Measurements from ENCODE around the gene KCNA1. TPM values are rescaled to one million over a fixed set of nuclear protein-coding genes. Genes with fewer than 3 reads are reported as not detected.
"Not testable (repeated sequence)": the region's sequence is repeated elsewhere in the genome, so short reads cannot be mapped to it uniquely, and the experiment has no call there.

The KCNA1 gene
- 5.2 TPM for total RNA-seq

DNA sequence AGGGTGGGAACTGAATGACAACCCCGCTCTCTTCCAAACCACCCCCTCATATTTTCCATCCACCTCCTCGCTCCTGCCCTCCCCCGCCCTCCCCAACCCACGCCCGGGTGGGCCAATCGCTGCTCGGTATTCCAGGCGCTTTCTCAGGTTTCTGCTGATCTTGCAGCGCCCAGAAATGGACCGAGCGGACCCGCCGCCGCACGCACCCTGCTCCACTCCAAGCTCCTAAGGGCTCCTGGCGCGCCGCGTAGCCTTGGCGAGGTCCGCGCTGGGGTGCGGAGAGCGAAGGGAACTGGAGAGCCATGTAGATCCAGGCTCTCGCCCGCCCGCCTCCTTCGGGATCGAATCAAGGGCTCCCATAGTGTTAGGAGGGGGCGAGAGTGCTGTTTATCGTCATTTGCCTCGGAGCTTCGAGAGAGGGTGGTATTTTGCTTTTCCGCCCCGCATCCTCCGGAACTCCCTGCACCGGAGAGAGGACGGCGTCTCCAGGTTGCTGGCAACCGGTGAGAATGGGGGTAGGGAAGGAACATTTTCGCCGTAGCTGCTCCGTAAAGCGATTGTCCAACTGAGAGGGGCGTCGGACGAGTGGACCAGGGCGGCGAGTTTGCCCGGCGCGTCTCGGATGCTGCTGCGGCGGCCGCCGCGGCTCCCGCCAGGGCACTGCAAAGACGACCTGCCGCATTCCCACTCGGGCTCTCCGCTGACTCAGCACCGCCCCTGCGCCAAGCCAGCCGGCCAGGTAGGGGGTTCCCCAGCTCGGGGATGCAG lies at the start of gene KCNA1:
KCNA1 (plus strand) TSS at position 172 of the 768 bp plus-strand sequence. CDS start 1,474 bp downstream, outside the sequence.
- ATAC-seq = peak; percentile 64
- intact Hi-C loops (cut with DNase I) = no loop called here
- peak; percentile 52 for DNase-seq (ENCODE audit: low spot score)

DNA sequence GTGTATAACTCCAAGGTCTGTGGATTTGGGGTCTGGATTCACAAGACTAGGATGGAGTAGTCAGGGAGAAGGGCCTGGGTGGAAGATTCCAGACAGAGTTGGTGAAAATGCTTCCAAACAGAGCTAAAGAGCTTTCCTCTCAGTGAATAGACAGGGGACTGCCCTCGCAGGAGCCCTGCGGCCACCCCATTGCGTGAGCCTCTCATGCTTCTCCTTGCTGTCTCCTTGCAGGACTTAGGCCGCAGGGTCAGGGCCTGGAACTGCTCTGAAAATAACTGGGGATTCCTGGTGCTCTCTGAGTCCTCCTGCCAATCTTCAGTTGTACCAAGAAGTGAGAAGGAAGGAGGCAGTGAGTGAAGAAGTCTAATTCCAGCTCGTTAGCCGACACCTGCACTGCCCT lies 49.0 kb upstream of the KCNA1 start:
- intact Hi-C loops (cut with DNase I) = no loop called here
- no peak for ATAC-seq
- DNase-seq (ENCODE audit: low spot score) = no peak

DNA sequence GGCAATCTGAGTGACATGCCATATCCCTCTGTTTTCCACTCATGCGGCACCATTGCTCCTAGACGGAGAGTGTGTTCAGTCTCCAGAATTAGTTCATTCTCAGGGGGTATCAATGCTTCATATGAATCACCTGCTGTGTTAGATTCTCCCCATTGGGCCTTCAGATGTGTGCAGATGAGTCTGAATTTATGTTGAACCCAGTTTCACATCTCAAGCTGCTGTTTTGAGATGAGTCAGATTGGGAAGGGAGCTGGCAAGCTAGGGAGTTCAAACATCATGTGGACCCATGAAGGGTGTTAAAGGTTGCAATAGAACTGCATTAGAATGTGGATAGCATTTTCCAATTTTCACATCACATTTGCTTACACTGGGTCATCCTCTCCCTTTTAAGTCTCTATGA lies 46.9 kb upstream of the KCNA1 start:
- intact Hi-C loops (cut with DNase I) = no loop called here
- no peak for DNase-seq (ENCODE audit: low spot score)
- no peak for ATAC-seq

DNA sequence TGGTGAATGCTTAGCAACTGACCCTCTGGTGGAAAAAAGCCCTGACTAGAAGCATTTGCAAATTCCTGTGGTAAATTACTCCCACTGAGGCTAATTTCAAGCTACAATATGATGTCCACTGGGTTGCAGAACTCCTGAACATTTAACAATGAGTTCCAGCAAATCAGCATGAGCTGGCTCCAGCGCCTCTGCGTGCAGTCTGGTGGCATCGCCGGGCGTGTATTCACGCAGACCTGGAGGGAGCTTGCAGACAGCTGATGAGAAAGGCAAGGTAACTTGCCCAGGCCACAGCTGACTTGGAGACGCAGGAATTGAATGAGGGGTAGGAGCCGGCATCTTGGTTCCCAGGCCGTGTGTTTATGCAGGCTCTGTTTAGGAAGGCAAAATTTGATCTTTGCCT lies 45.1 kb upstream of the KCNA1 start:
- intact Hi-C loops (cut with DNase I) = no loop called here
- no peak for DNase-seq (ENCODE audit: low spot score)
- no peak for ATAC-seq

DNA sequence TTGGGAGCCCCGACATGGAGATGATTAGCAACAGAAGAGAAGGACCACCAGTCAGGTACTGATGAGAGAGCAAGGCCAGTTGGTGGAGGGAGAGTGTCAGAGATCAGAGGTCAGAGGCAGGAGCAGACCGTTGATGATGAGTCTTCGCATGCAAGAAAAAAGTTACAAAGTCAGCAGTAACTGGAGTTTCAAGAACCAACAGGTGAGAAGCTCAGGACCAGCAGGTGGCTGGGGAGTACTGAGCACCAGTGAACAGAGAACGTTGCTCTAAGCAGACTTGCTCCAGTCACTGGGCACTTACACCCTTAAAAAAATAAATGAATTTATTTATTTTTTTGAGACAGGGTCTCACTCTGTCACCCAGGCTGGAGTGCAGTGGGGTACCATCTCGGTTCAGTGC lies 44.5 kb upstream of the KCNA1 start:
- intact Hi-C loops (cut with DNase I) = no loop called here

DNA sequence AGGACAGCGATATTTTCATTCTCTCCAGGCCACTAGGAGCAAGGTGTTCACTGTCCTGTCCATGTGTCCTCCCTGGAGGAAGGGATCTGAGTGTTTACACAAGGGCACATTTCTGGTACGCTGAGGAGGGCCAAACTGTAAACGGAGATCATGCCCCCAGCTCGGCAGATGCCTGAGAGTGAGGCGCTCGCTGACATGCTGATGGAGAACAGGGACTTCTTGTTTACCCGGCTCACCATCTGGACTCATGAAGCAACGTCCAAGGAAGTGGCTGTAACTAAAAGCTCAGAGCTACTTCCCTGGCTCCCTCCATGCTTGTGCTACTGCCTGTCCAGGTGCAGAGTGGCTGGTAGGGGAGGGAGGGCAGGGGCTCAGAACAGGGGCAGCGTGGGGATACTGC lies 43.4 kb upstream of the KCNA1 start:
- intact Hi-C loops (cut with DNase I) = no loop called here
- DNase-seq (ENCODE audit: low spot score) (no peak), ATAC-seq (peak; percentile 30)

More for the DNA sequence above, 44.5 kb upstream of the KCNA1 start:
- DNase-seq (ENCODE audit: low spot score) (no peak), ATAC-seq (no peak)

DNA sequence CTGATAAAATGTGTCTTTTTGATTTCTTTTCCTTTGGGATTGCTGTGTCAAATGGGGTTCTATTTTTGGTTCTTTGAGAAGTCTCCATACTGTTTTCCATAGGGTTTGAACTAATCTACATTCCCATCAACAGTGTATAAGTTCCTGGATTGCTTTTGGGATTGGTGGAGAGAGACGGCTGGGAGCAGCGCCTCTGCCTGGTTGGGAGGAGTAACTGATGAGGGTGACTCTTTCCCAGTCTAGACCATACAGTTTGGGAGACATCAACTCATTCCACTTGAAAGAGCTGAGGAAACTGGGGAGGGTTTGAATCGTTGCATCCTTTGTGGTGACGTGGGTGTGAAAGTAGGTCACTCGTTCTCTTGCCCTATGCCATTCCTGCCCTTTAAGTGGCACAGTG lies 42.3 kb upstream of the KCNA1 start:
- DNase-seq (ENCODE audit: low spot score) (no peak), ATAC-seq (no peak)
- intact Hi-C loops (cut with DNase I) = no loop called here

DNA sequence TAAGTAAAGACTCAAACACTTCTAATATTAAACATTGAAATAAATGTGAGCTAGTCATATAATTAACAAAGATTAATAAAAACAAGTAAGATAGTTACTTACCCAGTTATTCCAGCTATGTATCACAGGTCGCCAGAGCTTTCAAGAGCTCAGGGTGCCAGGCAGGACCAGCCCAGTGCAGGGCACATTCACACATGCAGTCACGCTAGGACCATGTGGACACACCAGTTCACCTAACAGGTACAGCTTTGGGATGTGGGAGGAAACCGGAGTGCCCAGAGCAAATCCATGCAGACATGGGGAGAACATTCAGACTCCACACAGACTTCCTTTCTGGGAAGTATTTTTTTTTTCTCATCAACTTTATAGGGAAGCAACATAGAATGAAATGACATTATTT lies 39.3 kb upstream of the KCNA1 start:
- ATAC-seq (no peak), DNase-seq (ENCODE audit: low spot score) (no peak)
- intact Hi-C loops (cut with DNase I) = no loop called here

DNA sequence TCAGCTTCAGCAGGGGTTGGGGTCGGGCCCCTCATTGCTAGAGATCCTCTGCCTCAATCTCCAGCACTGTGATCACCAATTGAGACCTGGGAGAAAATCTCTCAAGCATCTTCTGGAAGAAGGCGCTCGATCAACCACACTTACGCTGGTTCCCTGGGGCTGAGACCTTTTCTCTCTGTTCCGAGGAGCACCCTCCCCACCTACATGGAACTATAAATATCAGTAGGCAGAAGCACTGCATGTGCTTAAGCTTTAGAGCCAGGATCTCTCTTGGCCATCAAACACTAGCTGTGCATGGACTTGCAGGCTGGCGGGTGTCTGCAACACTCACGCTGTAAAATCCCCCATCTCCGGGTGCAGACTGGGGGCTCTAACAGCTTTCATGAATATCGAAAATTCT lies 38.2 kb upstream of the KCNA1 start:
- ATAC-seq (no peak), DNase-seq (ENCODE audit: low spot score) (no peak)
- intact Hi-C loops (cut with DNase I) = no loop called here

DNA sequence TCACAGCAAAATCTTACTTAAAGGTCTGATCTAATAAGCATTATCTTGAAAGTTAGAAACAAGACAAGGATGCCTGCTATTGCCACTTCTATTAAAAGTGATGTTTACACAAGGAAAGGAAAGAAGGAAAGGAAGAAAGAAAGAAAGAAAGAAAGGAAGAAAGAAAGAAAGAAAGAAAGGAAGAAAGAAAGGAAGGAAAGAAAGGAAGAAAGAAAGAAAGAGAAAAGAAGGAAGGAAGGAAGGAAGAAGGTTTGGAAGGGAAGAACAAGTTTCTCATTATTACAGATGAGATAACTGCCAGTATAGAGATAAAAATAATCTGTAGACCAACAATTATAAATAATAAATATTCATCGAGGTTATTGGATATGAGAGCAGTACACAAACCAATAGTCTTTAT lies 35.8 kb upstream of the KCNA1 start:
- intact Hi-C loops (cut with DNase I) = no loop called here
- DNase-seq (ENCODE audit: low spot score) = no peak
- no peak for ATAC-seq

DNA sequence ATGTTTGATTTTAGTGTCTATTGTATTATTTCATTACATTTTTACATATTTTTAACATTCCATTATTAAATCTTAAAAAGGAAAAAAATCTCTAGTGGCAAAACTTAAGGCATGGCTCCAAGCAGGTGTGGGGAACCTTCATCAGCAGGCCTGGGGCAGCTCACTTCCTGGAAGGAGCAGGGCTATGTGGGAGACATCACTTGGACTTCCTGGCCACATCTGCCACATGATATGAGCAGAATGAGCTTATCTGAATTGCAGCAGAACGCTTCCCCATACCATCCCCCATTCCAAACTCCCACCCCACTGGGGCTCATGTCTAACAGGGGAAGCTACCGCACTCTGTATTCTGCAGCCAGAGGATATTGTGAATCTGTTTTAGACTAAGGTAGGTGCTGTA lies 35.0 kb upstream of the KCNA1 start:
- intact Hi-C loops (cut with DNase I) = no loop called here
- ATAC-seq (no peak), DNase-seq (ENCODE audit: low spot score) (no peak)

DNA sequence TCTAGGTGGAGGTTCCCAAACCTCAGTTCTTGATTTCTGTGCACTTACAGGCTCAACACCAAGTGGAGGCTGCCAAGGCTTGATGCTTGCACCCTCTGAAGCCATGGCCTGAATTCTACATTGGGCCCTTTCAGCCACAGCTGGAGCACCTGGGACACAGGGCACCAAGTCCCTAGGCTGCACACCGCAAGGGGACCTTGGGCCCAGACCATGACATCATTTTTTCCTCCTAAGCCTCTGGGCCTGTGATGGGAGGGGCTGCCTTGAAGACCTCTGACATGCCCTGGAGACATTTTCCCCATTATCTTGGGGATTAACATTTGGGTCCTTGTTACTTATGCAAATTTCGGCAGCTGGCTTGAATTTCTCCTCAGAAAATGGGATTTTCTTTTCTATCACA lies 30.2 kb upstream of the KCNA1 start:
- DNase-seq (ENCODE audit: low spot score); intact Hi-C loops (cut with DNase I); ATAC-seq: not testable (repeated sequence)

DNA sequence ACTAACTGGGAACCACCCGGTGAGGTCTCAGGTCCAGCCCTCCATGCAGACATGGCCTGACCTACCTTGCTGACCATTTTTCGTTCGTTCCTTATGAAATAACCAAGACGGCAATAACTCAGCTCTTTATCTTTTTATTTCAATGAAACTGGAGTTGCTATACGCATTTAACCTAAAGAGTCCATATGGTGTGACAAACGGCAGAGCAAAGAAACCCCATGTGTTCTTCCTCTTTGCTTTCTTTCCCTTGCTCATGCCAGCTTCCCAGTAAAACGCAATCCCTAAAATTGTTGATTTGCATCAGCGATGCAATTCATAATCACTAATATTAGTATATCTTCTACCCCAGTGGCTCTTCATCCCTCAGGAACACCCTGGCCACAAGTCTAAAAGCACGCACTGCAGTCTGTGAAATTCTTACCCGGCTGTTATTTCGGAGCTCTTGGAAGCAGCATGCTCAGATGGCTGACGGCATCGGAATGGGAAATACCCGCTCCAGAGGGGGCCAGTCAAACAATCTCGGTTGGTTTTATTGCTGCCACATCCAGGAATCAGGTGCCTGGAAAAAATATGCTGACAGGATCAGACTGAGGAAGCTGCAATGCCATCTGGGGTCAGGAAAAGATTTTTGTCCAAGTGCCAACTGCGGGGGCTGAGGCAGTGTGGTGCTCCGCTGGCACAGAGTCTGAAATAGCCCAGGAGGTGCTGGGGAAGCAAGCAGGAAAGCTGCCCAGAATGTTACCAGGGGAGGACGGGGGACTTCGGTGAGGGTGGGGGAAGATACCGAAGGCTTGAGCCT lies 28.2 kb upstream of the KCNA1 start:
- ATAC-seq (no peak), DNase-seq (ENCODE audit: low spot score) (no peak)
- intact Hi-C loops (cut with DNase I) = no loop called here

DNA sequence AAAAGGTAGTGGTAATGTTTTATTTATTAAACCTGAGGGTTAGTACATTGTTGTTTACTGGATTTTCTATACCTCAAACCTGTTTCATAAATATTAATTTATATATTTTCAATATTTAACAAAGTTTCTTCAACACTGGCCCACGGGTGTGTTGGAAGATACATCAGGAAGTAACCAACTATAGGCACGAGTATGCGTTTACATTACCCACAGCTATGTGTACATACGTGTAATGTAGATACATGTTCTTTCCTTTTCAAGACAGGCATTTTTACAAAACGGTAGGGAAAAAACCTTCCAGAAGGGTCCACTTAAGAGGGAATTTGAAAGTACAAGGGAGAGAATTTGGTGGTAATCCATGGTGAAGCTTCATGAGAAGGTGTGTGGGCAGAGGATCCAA lies 17.8 kb upstream of the KCNA1 start:
- no peak for DNase-seq (ENCODE audit: low spot score)
- intact Hi-C loops (cut with DNase I) = no loop called here
- ATAC-seq = no peak

DNA sequence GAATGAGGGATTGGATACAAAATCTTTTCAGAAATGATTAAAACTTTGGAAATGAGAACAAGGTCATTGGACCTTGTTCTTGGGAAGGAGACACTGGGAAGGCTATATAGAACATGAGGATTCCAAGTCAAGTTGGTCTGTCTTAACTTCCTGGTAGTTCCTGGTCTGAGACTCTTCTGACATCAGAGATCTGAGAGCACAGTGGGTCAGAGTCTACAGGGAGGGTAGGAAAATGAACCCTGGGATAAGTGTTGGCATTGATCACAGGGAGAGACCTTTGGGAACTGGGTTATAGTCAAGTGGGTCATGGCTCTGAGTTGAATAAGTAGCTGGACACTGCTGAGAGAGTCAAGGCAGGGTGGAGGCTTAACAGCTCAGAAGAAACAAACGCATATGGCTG lies 17.3 kb upstream of the KCNA1 start:
- intact Hi-C loops (cut with DNase I) = no loop called here
- DNase-seq (ENCODE audit: low spot score) (no peak), ATAC-seq (no peak)

DNA sequence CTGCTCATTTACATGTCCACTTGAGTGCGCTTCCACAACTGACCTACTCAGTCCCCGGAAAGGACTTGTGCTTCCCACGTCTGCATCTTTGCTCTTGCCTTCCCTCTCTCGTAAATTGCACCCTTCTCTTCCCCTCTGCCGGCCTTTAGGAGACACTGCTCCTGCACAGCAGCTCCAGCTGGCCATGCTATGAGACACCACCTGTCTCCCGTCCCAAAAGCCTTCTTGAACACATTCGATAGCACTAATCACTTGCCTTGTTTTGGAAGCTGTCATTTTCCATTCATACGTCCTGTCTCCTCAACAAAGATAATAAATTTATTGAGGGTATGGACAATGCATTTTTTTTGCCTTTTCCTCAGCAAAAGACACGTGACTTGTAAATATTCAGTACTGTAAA lies 15.7 kb upstream of the KCNA1 start:
- no peak for ATAC-seq
- DNase-seq (ENCODE audit: low spot score) = no peak
- intact Hi-C loops (cut with DNase I) = no loop called here

DNA sequence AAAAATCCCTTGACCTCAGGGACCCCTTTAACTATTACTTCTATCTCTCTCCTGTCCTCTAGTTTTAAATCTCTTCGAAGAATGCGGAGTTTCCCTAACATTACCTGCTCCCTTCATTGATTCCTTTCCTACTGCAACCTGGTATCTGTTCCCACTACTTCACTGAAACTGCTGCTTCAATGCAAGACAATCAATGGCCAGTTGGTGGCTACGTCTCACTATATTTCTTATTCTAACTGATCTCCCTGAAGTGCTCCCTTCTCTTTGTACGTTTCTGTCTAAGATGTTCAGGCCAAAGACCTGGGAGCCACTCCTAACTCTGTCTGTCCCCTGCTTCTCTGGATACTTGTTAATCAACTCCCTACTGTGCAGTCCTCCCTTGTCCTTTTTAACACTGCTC lies 10.3 kb upstream of the KCNA1 start:
- no peak for DNase-seq (ENCODE audit: low spot score)
- no peak for ATAC-seq
- intact Hi-C loops (cut with DNase I) = no loop called here

DNA sequence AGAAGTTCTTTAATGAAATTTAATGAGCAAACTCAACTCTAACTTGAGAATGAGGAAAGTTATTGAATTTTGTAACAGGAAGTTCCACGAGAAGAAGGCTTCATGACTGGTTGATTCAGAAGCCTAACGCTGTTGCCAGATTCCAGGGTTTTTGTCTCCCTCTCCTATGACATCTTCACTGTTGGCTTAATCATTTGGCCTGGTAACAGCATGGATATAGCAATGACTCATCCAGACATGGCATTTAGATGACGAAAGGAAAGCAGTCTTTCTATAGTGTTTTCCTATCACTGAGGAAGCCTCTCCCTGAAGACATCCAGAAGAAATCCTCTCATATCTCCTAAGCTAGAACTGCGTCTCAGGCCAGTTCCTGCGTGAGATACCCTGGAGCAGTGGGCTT lies 9.4 kb upstream of the KCNA1 start:
- ATAC-seq = no peak
- DNase-seq (ENCODE audit: low spot score) = no peak

DNA sequence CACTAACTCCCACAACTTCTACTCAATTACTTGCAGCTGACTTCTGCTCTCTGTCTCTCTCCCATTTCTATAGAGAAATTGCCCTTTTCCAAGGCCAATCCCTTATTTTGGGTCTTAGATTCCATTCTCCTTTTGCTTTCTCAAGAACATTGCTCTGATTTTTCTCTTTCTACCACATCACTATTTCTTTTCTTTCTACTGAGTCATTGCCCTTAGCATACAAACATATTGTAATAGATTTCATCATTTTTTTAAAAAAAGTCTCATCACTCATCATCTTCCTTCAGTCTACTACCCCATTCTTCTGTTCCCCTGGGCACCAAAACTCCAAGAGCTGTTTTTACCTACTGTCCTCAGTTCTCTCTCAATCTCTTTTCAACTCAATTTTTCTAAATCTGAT lies 4.4 kb upstream of the KCNA1 start:
- intact Hi-C loops (cut with DNase I) = no loop called here
- ATAC-seq = no peak
- DNase-seq (ENCODE audit: low spot score) = no peak

More for the DNA sequence above, 9.4 kb upstream of the KCNA1 start:
- intact Hi-C loops (cut with DNase I) = no loop called here

DNA sequence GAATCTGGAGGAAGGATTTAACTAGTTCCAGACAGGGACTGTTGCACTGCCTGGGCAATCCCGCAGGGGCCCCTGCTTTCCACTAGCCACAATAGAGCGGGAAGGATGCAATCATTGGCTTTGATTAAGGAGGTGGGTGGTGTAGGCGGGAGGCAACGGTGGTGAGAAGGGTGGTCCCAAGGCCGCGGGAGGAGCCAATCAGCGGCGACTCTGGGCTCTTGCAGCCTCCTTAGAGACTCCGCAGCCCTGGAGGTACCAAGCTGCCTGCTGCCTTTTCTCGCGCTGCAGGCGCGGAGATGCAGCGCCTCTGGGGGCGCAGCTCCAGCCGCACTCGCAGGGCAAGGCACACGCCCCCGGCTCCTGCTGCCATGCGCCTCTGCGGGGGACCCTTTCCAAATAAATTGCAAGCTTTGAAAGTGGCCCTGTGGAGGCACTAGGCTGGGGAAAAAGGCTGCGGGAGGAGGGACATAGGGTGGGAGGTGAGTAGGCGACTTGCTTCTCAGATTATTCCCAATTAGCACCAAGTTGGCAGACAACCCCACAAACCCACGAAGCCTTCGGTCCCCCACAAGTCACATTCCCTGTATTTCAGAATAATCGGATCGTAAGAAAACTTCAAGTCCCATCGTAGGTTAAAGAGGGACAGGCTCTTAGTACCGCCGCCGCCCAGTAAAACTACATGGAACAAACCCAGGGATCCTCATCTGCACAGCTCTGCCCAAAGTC lies 858 bp upstream of the KCNA1 start:
- intact Hi-C loops (cut with DNase I) = no loop called here
- DNase-seq (ENCODE audit: low spot score) (no peak), ATAC-seq (no peak)
